HCT116 (cell line): ENCODE results near the gene LCOR.

Experiments used
- EGR1 ChIP-seq: IDR thresholded peaks from 2 replicates; pipeline ENCODE4 v1.6.1; 2012; ENCODE audit warnings: low read depth
- EZH2 ChIP-seq: fragments of 200-600 bp; sonication (generic); IDR thresholded peaks from 2 replicates; pipeline ENCODE4 v1.6.1; 2017; ENCODE audit warnings: antibody characterized with exemption, mixed run types
- FOSL1 ChIP-seq: IDR thresholded peaks from 2 replicates; pipeline ENCODE4 v1.6.1; 2012; ENCODE audit warnings: low read depth
- POLR2AphosphoS5 ChIP-seq: IDR thresholded peaks from 2 replicates; pipeline ENCODE4 v1.6.1; 2011; ENCODE audit warnings: mild to moderate bottlenecking, low read depth, low read length, moderate library complexity
- SP1 ChIP-seq: IDR thresholded peaks from 2 replicates; pipeline ENCODE4 v1.6.1; 2012; ENCODE audit warnings: low read depth
- YY1 ChIP-seq: IDR thresholded peaks from 2 replicates; pipeline ENCODE4 v1.6.1; 2011; ENCODE audit warnings: low read length, low read depth, moderate library complexity, mild to moderate bottlenecking; ENCODE audit not compliant: insufficient replicate concordance; ENCODE audit errors: extremely low read depth
- TF ChIP-seq, protein P1 (sequence below), 3 experiments: fragments of 200-600 bp in 1 of 3; sonication (generic) in 1 of 3; IDR thresholded peaks in 2 of 3; conservative IDR thresholded peaks in 1 of 3; 2 replicates each; pipeline ENCODE4 v1.5.1; 2012 to 2017; ENCODE audit warnings: low read depth in 2 of 3, low read length in 2 of 3, antibody characterized with exemption in 1 of 3, borderline replicate concordance in 1 of 3, control low read depth in 1 of 3, mild to moderate bottlenecking in 1 of 3, mixed read lengths in 1 of 3, mixed run types in 1 of 3, moderate library complexity in 1 of 3; ENCODE audit not compliant: insufficient read depth in 1 of 3

DNA sequence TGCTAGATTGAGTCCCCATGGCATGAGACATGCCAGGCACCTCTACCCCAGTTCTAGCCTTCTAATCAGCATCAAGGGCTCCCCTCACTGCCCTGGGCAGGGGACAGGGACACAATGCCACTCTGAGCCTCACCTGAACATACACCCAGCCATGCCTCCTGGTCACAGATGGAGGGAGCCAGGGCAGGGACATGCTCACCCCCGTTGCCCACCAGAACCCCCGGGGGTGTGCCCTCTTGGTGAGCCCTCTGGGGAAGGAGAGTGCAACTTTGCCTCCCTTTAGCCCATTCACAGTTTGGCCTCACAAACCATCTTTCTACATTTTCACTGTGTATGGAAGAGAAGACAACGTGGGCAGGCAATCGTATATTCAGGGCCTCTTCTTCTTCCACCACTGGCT, 167.2 kb downstream of the LCOR start:
- TF ChIP-seq, protein P1, sequence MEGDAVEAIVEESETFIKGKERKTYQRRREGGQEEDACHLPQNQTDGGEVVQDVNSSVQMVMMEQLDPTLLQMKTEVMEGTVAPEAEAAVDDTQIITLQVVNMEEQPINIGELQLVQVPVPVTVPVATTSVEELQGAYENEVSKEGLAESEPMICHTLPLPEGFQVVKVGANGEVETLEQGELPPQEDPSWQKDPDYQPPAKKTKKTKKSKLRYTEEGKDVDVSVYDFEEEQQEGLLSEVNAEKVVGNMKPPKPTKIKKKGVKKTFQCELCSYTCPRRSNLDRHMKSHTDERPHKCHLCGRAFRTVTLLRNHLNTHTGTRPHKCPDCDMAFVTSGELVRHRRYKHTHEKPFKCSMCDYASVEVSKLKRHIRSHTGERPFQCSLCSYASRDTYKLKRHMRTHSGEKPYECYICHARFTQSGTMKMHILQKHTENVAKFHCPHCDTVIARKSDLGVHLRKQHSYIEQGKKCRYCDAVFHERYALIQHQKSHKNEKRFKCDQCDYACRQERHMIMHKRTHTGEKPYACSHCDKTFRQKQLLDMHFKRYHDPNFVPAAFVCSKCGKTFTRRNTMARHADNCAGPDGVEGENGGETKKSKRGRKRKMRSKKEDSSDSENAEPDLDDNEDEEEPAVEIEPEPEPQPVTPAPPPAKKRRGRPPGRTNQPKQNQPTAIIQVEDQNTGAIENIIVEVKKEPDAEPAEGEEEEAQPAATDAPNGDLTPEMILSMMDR (IDR thresholded peaks at IDR 0.05 in 2 of 3, conservative IDR thresholded peaks at IDR 0.05 in 1 of 3; ENCODE audit: borderline replicate concordance in 1 of 3, insufficient read depth in 1 of 3, low read depth in 2 of 3, low read length in 2 of 3), result no peak
- TF ChIP-seq YY1 (no peak), EGR1 (no peak), SP1 (no peak), POLR2AphosphoS5 (no peak), EZH2 (no peak), FOSL1 (no peak)
